B cell (primary cell): ENCODE data around the gene TJP2.

ENCODE experiments used
- CTCF ChIP-seq: fragments of 200-600 bp; IDR thresholded peaks from one replicate; pipeline ENCODE4 v1.8.0; 2022; ENCODE audit warnings: antibody characterized with exemption, mild to moderate bottlenecking
- EZH2 ChIP-seq: IDR thresholded peaks from 2 replicates; pipeline ENCODE4 v1.6.1; 2012; ENCODE audit warnings: borderline replicate concordance, low read depth, mild to moderate bottlenecking, moderate library complexity, low read length; ENCODE audit not compliant: insufficient read depth, poor library complexity, severe bottlenecking

GRCh38 chr9:69234683-69235082 is 60.6 kb downstream of the TJP2 start:
- TF ChIP-seq CTCF (no peak), EZH2 (no peak)
